ENCODE measurements around the gene PACRG.

PACRG gene

DNA sequence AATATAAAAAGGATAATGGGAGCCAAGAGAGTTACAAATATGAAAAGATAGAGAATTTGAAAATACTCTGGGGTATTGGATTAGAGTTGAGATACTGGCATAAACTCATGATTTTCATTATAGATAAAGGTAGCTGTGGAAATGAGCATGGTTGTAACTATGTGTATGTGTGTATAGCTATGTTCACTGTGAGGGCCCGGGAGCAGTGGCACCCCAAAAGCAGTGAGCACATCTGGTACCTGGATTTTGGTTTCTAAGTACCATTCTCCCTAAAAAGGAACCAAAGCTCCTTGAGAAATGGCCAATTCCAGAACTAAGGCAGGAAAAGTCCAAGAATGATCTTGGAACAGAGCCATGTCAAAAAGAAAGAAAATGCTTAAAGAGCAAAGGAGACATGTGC is 484.3 kb downstream of the PACRG start:
- no peak overlapping the region for H3K18ac ChIP-seq (ENCODE audit: low read depth in 1 of 2, low read length in 2 of 2)
- no peak overlapping the region for H2AFZ ChIP-seq (ENCODE audit: low read depth, low read length)
- WGBS, result 83% methylated on average over 1 of the region's 1 CpG

DNA sequence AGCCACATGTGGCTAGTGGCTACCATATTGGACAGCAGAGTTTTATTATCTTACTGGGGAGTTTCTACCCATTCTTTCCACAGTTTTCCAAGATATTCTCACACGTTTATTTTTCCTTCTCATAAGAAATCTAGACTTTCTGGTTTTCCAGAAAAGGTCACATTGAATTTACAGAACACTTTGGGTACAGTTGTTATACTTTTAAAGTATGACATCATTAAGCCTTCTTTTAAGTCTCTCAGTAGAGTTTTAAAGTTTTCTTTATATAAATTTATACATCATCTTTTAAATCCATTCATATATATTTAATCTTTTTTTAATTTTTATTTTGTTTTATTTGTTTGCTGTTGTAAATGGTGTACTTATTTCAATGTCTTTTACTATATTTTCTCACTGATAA is 486.5 kb downstream of the PACRG start:
- peaks cover 11% of the 10 kb centered on the region for H3K9me3 ChIP-seq (ENCODE audit: control insufficient read depth, low read length)
- H3K23ac ChIP-seq (ENCODE audit: low read length in 2 of 2), result no peak overlapping the region
- H3K4ac ChIP-seq (ENCODE audit: low read depth in 1 of 2, low read length in 2 of 2), result no peak overlapping the region
- H3K14ac ChIP-seq (ENCODE audit: low read length in 2 of 2), result no peak overlapping the region
- no peak overlapping the region for H2BK5ac ChIP-seq (ENCODE audit: low read depth, low read length, poor library complexity, severe bottlenecking)
- H3K18ac ChIP-seq (ENCODE audit: low read depth in 1 of 2, low read length in 2 of 2), result no peak overlapping the region
- H3K36me3 ChIP-seq (ENCODE audit: control insufficient read depth in 1 of 2, insufficient read depth in 2 of 2, low read depth in 1 of 2, low read length in 2 of 2), result no peaks in the 10 kb centered on the region
- H3K27me3 ChIP-seq (ENCODE audit: control insufficient read depth in 1 of 2, insufficient read depth in 1 of 2, low read length in 2 of 2), result no peaks in the 10 kb centered on the region
- H2BK120ac ChIP-seq (ENCODE audit: low read depth, low read length), result no peak overlapping the region
- no peak overlapping the region for H3K27ac ChIP-seq (ENCODE audit: low read length, poor library complexity, severe bottlenecking)
- no peak overlapping the region for H4K8ac ChIP-seq (ENCODE audit: low read length)
- H3K4me1 ChIP-seq (ENCODE audit: control insufficient read depth, insufficient read depth, low read depth, low read length), result no peaks in the 10 kb centered on the region
- no peak overlapping the region for H3K9ac ChIP-seq (ENCODE audit: low read length)
- H2AFZ ChIP-seq (ENCODE audit: low read depth, low read length), result no peak overlapping the region
- no CpG with 5 or more reads among the region's 1 CpG for whole genome bisulfite sequencing
- H3K4me2 ChIP-seq (ENCODE audit: low read length, poor library complexity, severe bottlenecking), result no peak overlapping the region
- no peak overlapping the region for H2AK5ac ChIP-seq (ENCODE audit: low read length, severe bottlenecking)
- DNase-seq, result no peak
- H2BK15ac ChIP-seq (ENCODE audit: low read depth, poor library complexity, severe bottlenecking), result no peak overlapping the region
- H3K79me1 ChIP-seq (replicated peaks; ENCODE audit: low read length, poor library complexity, severe bottlenecking), result no peaks in the 10 kb centered on the region
- H4K91ac ChIP-seq (ENCODE audit: low read length), result no peak overlapping the region
- H2BK12ac ChIP-seq (ENCODE audit: low read length in 2 of 2), result no peak overlapping the region
- no peak overlapping the region for H3K4me3 ChIP-seq (ENCODE audit: insufficient read depth in 1 of 2, low read depth in 1 of 2, low read length in 2 of 2)

More for the DNA sequence above, 484.3 kb downstream of the PACRG start:
- no peak overlapping the region for H2BK15ac ChIP-seq (ENCODE audit: low read depth, poor library complexity, severe bottlenecking)
- no peak overlapping the region for H3K4ac ChIP-seq (ENCODE audit: low read depth in 1 of 2, low read length in 2 of 2)
- no peaks in the 10 kb centered on the region for H3K27me3 ChIP-seq (ENCODE audit: control insufficient read depth in 1 of 2, insufficient read depth in 1 of 2, low read length in 2 of 2)
- H2BK5ac ChIP-seq (ENCODE audit: low read depth, low read length, poor library complexity, severe bottlenecking), result no peak overlapping the region
- no peak overlapping the region for H2BK12ac ChIP-seq (ENCODE audit: low read length in 2 of 2)
- H3K4me3 ChIP-seq (ENCODE audit: insufficient read depth in 1 of 2, low read depth in 1 of 2, low read length in 2 of 2), result peak overlapping the region in 1 of 2 experiments; percentile 5
- H3K79me1 ChIP-seq (replicated peaks; ENCODE audit: low read length, poor library complexity, severe bottlenecking), result no peaks in the 10 kb centered on the region
- no peak overlapping the region for H2BK120ac ChIP-seq (ENCODE audit: low read depth, low read length)
- no peak overlapping the region for H3K14ac ChIP-seq (ENCODE audit: low read length in 2 of 2)
- no peak overlapping the region for H3K23ac ChIP-seq (ENCODE audit: low read length in 2 of 2)
- H3K4me1 ChIP-seq (ENCODE audit: control insufficient read depth, insufficient read depth, low read depth, low read length), result no peaks in the 10 kb centered on the region
- no peaks in the 10 kb centered on the region for H3K36me3 ChIP-seq (ENCODE audit: control insufficient read depth in 1 of 2, insufficient read depth in 2 of 2, low read depth in 1 of 2, low read length in 2 of 2)
- H3K9ac ChIP-seq (ENCODE audit: low read length), result no peak overlapping the region
- peaks cover 11% of the 10 kb centered on the region for H3K9me3 ChIP-seq (ENCODE audit: control insufficient read depth, low read length)
- no peak overlapping the region for H2AK5ac ChIP-seq (ENCODE audit: low read length, severe bottlenecking)
- no peak overlapping the region for H4K91ac ChIP-seq (ENCODE audit: low read length)
- no peak overlapping the region for H4K8ac ChIP-seq (ENCODE audit: low read length)
- no peak overlapping the region for H3K27ac ChIP-seq (ENCODE audit: low read length, poor library complexity, severe bottlenecking)
- DNase-seq, result no peak
- no peak overlapping the region for H3K4me2 ChIP-seq (ENCODE audit: low read length, poor library complexity, severe bottlenecking)

DNA sequence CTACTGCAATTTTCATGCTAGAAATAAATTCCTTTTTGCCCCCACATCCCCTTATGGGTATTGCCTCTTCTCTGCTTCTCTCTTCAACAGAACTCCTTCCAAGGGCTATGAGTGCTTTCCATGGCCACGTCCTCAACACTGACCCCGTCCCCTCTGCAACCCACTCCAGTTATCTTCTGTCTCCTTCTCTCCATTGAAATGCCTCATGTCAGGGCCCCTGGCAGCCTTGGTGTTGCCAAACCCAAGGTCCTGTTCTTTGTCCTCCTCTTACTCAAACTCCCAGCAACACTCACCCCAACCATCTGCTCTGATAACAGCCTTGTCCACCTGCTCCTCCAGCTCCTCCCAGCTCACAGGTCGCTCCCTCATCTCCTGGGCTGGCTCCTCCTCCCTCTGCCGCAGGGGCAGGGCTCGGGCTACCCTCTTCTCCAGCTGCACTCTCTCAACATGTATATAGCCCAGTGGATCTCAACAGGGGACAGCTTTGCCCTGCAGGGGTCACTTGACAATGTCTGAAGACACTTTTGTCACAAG is 490.7 kb downstream of the PACRG start:
- Histone ChIP-seq H3K9ac (ENCODE audit: low read length) (no peak overlapping the region), H3K18ac (ENCODE audit: low read depth in 1 of 2, low read length in 2 of 2) (no peak overlapping the region), H3K4me2 (ENCODE audit: low read length, poor library complexity, severe bottlenecking) (no peak overlapping the region), H2AFZ (ENCODE audit: low read depth, low read length) (no peak overlapping the region), H3K14ac (ENCODE audit: low read length in 2 of 2) (no peak overlapping the region), H3K79me1 (replicated peaks; ENCODE audit: low read length, poor library complexity, severe bottlenecking) (no peaks in the 10 kb centered on the region), H2BK15ac (ENCODE audit: low read depth, poor library complexity, severe bottlenecking) (no peak overlapping the region), H2BK5ac (ENCODE audit: low read depth, low read length, poor library complexity, severe bottlenecking) (no peak overlapping the region), H3K4me1 (ENCODE audit: control insufficient read depth, insufficient read depth, low read depth, low read length) (no peaks in the 10 kb centered on the region), H4K91ac (ENCODE audit: low read length) (no peak overlapping the region), H3K4ac (ENCODE audit: low read depth in 1 of 2, low read length in 2 of 2) (no peak overlapping the region), H3K23ac (ENCODE audit: low read length in 2 of 2) (no peak overlapping the region), H2AK5ac (ENCODE audit: low read length, severe bottlenecking) (no peak overlapping the region), H2BK12ac (ENCODE audit: low read length in 2 of 2) (no peak overlapping the region), H4K8ac (ENCODE audit: low read length) (no peak overlapping the region), H3K27me3 (ENCODE audit: control insufficient read depth in 1 of 2, insufficient read depth in 1 of 2, low read length in 2 of 2) (no peaks in the 10 kb centered on the region), H2BK120ac (ENCODE audit: low read depth, low read length) (no peak overlapping the region), H3K36me3 (ENCODE audit: control insufficient read depth in 1 of 2, insufficient read depth in 2 of 2, low read depth in 1 of 2, low read length in 2 of 2) (no peaks in the 10 kb centered on the region), H3K27ac (ENCODE audit: low read length, poor library complexity, severe bottlenecking) (no peak overlapping the region), H3K4me3 (ENCODE audit: insufficient read depth in 1 of 2, low read depth in 1 of 2, low read length in 2 of 2) (no peak overlapping the region), H3K9me3 (ENCODE audit: control insufficient read depth, low read length) (no peaks in the 10 kb centered on the region)
- DNase-seq, result no peak
- WGBS, result 76% methylated on average over 5 of the region's 5 CpGs

DNA sequence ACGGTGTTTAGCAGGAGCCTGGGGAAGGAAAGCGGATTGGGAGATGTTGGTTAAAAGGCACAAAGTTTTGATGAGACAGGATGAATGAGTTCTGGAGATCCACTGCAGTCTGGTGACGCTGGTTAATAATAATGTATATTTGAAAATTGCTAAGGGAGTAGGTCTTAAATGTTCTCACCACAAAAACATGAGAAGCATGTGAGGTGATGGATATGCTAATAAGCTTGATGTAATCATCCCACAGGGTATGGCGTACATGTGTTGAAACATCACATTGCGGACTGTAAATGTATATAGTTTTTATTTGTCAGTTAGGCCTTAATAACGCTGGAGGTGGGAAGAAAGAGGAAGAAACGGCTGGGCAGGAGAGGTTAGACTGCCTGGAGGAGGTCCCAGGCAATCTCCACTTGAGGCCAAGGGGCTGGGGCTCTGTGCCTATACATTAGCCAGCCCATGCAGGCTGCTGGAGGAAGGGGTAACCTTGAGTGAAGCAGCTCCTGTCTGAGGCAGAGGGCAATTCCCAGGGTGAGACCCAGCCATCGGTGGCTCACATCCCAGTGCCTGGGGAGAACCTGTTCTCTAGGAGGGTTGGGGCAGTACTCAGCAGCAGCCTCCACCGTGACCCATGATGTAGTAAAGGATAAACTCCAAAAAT is 498.5 kb downstream of the PACRG start:
- Histone ChIP-seq H2BK120ac (ENCODE audit: low read depth, low read length) (no peak overlapping the region), H2BK5ac (ENCODE audit: low read depth, low read length, poor library complexity, severe bottlenecking) (peak overlapping the region; percentile 50), H3K9me3 (ENCODE audit: control insufficient read depth, low read length) (peaks cover 5% of the 10 kb centered on the region), H3K36me3 (ENCODE audit: control insufficient read depth in 1 of 2, insufficient read depth in 2 of 2, low read depth in 1 of 2, low read length in 2 of 2) (no peaks in the 10 kb centered on the region), H2BK12ac (ENCODE audit: low read length in 2 of 2) (no peak overlapping the region), H3K4ac (ENCODE audit: low read depth in 1 of 2, low read length in 2 of 2) (no peak overlapping the region), H3K4me3 (ENCODE audit: insufficient read depth in 1 of 2, low read depth in 1 of 2, low read length in 2 of 2) (peak overlapping the region in 1 of 2 experiments; percentile 8), H2BK15ac (ENCODE audit: low read depth, poor library complexity, severe bottlenecking) (no peak overlapping the region), H3K14ac (ENCODE audit: low read length in 2 of 2) (no peak overlapping the region), H3K18ac (ENCODE audit: low read depth in 1 of 2, low read length in 2 of 2) (no peak overlapping the region), H3K27me3 (ENCODE audit: control insufficient read depth in 1 of 2, insufficient read depth in 1 of 2, low read length in 2 of 2) (no peaks in the 10 kb centered on the region), H4K8ac (ENCODE audit: low read length) (no peak overlapping the region), H3K9ac (ENCODE audit: low read length) (no peak overlapping the region), H2AFZ (ENCODE audit: low read depth, low read length) (no peak overlapping the region), H2AK5ac (ENCODE audit: low read length, severe bottlenecking) (peak overlapping the region; percentile 4), H3K4me1 (ENCODE audit: control insufficient read depth, insufficient read depth, low read depth, low read length) (peaks cover 7% of the 10 kb centered on the region), H3K79me1 (replicated peaks; ENCODE audit: low read length, poor library complexity, severe bottlenecking) (no peaks in the 10 kb centered on the region), H3K27ac (ENCODE audit: low read length, poor library complexity, severe bottlenecking) (peak overlapping the region; percentile 85), H3K4me2 (ENCODE audit: low read length, poor library complexity, severe bottlenecking) (no peak overlapping the region), H4K91ac (ENCODE audit: low read length) (no peak overlapping the region), H3K23ac (ENCODE audit: low read length in 2 of 2) (no peak overlapping the region)
- WGBS, result 88% methylated on average over 8 of the region's 9 CpGs
- DNase-seq, result no peak
